Upper lobe of left lung (tissue), 4 donors: ENCODE measurements around the gene DTX1.
A peak's percentile ranks its signal among the peaks of the same experiment; 100 is the strongest.

Source experiments
- EP300 ChIP-seq, 4 donors: sonication (generic); formaldehyde crosslinking; IDR thresholded peaks; one replicate each; pipeline ENCODE4 v1.5.1; 2017; ENCODE audit warnings: antibody characterized with exemption in 4 of 4, control low read depth in 2 of 4
- POLR2A ChIP-seq, 4 donors: fragments of 450-650 bp; IDR thresholded peaks; one replicate each; pipeline ENCODE4 v1.5.1; 2016 to 2017; ENCODE audit warnings: antibody characterized with exemption in 4 of 4, mild to moderate bottlenecking in 2 of 4
- POLR2AphosphoS5 ChIP-seq, 2 donors: sonication (generic); formaldehyde crosslinking; IDR thresholded peaks; one replicate each; pipeline ENCODE4 v1.5.1; 2017; ENCODE audit warnings: antibody characterized with exemption in 2 of 2
- TF ChIP-seq, protein P1 (sequence below), 6 experiments: fragments of 450-650 bp in 4 of 6; fragments of 200-600 bp in 2 of 6; sonication (generic) in 2 of 6; IDR thresholded peaks; one replicate each; pipeline ENCODE4 v1.5.1; 2016 to 2019; ENCODE audit warnings: antibody characterized with exemption in 6 of 6

DNA sequence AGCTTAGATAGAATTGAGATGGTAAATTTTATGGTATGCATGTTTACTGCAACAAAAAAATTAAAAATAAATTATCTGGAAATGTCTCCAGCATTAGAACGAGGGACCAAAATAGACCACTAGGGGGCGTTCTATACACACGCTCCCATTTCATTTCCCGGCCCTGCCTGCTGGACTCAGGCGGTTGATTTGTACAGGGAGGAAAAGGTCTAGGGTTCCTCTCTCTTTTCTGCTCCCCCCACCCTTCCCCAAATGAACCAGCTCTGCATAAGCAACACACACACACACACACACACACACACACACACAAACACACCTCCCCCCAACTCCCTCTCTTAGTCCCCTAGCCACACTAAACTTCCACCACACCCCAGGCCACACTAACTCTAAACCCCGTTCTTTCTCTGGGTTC lies 7.8 kb upstream of the DTX1 start:
- TF ChIP-seq, protein P1, sequence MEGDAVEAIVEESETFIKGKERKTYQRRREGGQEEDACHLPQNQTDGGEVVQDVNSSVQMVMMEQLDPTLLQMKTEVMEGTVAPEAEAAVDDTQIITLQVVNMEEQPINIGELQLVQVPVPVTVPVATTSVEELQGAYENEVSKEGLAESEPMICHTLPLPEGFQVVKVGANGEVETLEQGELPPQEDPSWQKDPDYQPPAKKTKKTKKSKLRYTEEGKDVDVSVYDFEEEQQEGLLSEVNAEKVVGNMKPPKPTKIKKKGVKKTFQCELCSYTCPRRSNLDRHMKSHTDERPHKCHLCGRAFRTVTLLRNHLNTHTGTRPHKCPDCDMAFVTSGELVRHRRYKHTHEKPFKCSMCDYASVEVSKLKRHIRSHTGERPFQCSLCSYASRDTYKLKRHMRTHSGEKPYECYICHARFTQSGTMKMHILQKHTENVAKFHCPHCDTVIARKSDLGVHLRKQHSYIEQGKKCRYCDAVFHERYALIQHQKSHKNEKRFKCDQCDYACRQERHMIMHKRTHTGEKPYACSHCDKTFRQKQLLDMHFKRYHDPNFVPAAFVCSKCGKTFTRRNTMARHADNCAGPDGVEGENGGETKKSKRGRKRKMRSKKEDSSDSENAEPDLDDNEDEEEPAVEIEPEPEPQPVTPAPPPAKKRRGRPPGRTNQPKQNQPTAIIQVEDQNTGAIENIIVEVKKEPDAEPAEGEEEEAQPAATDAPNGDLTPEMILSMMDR (IDR thresholded peaks at IDR 0.05) = peak; percentile 54 to 70 (median 64)
- no peak for TF ChIP-seq POLR2A (IDR thresholded peaks at IDR 0.05)
- TF ChIP-seq POLR2AphosphoS5 (IDR thresholded peaks at IDR 0.05) = no peak
- no peak for TF ChIP-seq EP300 (IDR thresholded peaks at IDR 0.05)
